NCI-H748 (cell line): ENCODE measurements around the gene INTS13.
"Not testable (repeated sequence)": the region's sequence is repeated elsewhere in the genome, so short reads cannot be mapped to it uniquely, and the experiment has no call there.

Source experiments
- DNase-seq: peaks from one replicate; lab custom pipeline; 2025; ENCODE audit not compliant: unreplicated experiment; lab: John Stamatoyannopoulos, UW

INTS13 gene, protein sequence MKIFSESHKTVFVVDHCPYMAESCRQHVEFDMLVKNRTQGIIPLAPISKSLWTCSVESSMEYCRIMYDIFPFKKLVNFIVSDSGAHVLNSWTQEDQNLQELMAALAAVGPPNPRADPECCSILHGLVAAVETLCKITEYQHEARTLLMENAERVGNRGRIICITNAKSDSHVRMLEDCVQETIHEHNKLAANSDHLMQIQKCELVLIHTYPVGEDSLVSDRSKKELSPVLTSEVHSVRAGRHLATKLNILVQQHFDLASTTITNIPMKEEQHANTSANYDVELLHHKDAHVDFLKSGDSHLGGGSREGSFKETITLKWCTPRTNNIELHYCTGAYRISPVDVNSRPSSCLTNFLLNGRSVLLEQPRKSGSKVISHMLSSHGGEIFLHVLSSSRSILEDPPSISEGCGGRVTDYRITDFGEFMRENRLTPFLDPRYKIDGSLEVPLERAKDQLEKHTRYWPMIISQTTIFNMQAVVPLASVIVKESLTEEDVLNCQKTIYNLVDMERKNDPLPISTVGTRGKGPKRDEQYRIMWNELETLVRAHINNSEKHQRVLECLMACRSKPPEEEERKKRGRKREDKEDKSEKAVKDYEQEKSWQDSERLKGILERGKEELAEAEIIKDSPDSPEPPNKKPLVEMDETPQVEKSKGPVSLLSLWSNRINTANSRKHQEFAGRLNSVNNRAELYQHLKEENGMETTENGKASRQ

DNA sequence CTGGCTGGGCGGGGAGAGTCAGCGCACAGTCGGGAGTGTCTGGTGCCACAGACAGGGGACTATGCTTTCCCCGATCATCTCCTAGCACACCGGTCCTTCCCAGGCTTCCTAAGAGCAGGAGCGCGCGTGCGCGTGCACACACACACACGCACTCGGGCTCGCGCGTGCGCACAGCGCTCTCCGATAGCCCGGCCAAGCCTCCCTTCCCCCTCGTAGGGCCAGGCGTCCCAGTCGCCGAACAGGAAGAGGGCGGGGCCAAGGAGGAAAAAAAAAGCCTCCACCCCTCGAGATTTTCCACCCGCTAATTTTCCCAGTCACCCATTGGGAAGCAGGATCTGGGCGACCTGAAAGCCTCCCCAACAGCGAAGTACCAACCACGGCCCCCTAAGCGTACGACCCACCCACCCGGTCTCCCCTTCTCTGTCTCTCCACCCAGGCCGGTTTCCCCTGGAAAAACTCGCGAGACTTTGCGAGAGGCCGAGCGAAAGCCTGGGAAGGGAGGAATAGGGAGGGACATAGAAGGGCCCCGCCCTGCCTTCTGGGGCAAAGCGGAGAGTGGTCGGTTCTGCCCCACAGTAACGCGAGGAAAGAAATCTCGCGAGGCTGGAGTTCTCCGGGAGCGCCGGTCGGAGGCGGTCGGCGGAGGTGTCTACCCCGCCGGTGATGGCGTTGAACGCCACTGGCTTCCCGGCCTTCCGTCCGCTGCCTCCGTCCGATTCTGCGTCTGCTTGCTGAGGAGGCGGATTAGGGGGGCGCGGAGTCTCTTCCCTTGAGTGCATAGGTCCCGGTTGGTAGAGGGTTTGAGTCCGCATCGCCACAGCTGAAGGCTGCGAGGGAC is at the start of gene INTS13, which contains the start of gene FGFR1OP2:
INTS13 (minus strand) TSS at position 119 of the 838 bp plus-strand sequence. CDS start 1,178 bp downstream, outside the sequence.
FGFR1OP2 (plus strand) TSS at position 608 of the 838 bp plus-strand sequence. CDS start 15,689 bp downstream, outside the sequence.
- DNase-seq: peak; percentile 97

DNA sequence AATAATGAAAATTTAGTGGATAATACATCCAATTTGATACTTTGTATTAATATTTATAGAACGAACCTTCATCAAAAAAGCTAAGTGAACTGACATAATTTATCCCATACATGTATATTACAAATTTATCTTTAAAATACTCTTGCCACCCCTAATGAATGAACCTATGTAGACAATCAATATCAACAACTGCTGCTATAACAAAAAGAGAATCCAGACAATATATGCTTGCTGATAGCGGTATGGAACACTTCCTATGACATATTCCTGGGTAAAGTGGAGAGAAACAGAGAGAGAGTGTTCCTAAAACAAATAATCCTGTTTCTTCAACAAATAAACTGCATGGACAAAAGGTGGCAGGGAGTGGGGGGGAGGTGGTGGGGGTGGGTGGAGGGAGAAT is 45.1 kb upstream of the INTS13 start:
- DNase-seq: no peak

DNA sequence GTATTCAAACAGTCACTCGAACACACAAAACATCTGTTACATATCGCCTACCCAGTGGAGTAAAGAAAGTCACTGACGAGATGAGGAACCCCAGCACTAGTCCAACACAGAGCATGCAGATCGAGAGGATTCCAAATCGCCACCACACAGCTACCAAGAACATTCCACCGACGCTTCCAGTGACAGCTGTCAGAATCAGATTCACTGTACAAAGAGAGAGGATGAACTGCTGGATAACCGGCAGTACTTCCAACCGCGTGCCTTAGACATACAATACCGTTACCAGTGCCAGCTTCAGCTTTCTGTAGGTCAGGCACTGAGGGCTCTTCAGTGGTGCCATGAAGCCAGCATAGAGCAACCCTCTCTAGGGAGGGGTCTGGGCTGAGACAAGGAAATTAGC is 42.0 kb upstream of the INTS13 start:
- DNase-seq: no peak

DNA sequence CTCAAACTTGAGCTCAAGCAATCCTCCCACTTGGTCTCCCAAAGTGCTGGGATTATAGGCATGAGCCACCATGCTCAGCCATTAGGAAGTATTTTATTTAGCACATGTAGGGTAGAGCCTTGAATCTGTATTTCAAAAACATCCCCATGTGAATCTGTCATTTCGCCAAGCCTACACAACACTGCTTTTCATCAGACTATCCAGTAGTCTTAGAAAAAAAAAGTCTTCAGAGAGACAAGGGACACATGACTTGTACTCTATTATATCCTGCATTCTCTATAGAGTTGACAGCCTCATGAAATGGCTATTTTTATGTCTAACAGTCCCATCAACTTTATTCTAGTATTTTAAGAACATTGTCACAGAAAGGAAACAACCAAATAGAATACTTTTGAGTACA is 41.0 kb upstream of the INTS13 start:
- no peak for DNase-seq

DNA sequence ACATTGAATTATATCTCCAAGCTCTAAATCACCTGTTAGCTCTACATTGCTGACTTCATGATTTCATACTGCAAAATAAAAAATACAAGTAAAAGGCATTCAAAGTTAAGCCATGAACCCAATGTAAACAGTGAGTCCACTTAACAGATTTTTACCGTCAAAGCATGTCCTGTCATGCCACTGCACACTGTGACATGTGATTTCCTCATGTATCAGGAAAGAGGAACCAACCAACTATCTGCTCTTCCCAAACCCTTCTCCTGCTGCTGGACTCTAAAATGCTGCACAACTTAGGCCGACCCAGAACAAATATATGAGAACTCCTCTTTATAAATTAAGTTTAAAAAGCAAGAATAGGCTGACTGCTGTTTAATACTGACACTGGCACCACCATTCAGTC is 38.9 kb upstream of the INTS13 start:
- no peak for DNase-seq

DNA sequence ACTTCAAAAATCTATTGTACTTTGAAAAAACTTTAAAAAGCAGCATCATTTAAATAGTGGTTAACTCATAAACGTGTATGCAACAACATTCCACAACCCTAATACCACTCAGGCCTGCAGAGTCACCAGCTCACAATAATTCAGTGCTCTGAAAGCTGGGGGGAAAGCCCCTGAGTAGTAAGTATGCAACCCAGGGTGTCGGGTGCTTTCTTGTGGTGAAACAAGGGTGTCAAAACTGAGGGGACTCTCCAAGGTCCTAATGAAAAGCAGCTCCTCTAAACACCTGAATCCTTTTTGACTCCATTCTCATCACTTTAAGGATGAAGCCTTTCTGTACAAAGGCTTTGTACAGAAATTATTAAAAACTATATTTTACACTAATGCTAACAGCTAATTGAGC is 34.2 kb upstream of the INTS13 start:
- no peak for DNase-seq

DNA sequence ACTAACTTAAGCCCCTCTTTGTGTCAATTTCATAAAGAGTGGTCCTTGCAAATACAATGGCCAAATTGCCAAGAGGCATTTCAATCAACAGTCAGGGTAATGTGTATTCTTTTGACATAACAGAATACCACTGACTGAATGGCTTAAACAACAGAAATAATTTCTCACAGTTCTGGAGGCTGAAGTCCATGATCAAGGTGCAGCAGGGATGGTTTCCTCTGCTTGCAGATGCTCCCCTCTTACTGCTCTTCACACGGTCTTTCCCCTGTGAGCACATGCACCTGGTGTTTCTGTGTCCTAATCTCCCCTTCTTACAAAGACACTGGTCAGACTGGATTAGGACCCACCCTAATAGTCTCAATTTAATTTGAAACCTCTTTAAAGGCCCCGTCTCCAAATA is 32.4 kb upstream of the INTS13 start:
- DNase-seq: no peak

DNA sequence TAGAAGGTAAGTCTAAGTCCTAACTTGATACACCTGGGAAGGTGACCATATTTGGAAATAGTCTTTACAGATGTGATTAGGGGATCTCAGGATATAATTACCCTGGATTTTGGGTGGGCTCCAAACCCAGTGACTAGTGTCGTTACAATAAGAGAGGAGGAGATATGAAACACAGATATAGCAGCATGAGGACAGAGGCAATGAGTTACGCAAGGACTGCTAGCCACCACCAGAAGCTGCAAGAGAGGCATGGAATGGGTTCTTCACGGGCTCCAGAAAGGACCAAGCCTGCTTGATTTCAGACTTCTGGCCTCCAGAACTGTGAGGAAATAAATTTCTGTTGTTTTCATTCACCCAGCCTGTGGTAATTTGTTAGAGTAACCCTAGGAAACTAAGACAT is 29.1 kb upstream of the INTS13 start:
- no peak for DNase-seq

DNA sequence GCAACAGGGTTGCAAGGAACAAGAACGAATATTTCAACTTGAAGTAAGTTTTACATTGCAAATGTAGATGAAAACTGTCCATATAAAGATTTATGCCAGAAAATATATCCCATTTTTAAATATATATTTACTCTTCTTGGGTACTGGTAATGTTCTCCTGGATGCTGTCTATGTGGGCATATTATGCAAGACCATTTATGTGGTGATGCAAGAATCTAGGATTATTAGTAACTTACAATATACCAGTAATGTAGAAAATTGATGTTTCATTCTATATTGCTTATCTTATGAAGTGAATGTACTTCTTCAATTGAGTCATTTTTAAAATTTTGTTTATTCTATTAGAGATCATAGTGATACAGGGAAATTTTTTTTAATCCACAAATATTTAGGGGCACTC is 25.6 kb upstream of the INTS13 start:
- no peak for DNase-seq

DNA sequence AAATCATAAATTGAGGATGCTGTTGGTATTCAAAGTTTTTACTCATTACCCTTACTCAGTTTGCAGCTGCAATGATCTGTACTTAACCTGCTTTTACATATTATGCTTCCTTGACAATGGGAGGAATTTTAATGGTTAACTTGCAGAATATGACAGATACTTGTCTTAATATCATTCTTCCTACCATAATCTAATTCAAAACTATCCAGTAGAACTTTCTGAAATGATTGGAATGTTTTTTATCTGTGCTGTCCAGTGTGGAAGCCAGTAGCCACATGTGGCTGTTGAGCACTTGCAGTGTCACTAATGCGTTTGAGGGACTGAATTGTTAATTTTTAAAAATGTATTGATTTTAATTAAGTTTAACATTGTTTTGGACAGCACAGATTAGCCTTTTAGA is 24.0 kb upstream of the INTS13 start:
- DNase-seq: no peak

DNA sequence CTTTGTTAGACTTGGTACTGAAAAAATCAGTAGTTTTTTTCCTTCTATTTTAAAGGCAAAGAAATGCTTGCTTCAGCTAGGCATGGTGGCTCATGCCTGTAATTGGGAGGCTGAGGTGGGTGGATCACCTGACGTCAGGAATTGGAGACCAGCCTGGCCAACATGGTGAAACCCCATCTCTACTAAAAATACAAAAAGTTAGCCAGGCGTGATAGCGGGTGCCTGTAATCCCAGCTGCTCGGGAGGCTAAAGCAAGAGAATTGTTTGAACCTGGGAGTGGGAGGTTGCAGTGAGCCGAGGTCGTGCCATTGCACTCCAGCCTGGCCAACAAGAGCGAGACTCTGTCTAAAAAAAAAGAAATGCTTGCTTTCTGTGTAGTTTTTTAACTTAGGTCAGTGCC is 23.6 kb upstream of the INTS13 start:
- DNase-seq: not testable (repeated sequence)

DNA sequence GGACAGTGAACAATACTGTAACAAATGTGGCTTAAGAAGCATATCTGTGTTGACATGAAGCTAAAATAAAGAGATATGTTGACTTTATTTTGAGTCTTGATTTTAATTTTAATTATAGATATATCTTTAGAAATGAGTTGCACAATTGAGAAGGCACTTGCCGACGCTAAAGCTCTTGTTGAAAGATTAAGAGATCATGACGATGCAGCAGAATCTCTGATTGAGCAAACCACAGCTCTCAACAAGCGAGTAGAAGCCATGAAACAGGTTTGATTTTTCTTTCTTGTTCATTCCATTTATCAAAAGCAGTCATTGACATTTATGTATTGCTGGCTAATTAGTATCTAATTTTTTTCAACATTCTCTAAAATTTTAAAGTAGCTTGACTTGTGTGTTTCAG is 16.2 kb upstream of the INTS13 start:
- no peak for DNase-seq

DNA sequence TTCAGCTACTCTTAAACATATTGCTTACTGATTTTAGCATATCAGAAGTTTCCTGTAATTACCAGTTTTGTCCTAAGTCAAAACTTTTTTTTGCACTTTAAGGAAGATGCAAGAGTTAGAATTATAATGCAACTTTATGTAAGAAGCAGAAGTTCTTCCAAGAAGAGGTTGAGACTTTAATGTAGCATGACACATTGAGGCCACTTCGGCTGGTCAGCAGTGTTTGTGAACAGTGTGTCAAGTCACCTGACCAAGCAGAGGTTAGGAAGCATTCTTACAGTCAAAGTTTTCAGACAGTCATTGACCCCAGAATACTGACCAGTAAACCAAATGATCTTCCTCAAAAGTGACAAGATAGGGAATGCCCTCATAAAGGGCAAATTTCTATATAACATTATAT is 15.7 kb upstream of the INTS13 start:
- no peak for DNase-seq

DNA sequence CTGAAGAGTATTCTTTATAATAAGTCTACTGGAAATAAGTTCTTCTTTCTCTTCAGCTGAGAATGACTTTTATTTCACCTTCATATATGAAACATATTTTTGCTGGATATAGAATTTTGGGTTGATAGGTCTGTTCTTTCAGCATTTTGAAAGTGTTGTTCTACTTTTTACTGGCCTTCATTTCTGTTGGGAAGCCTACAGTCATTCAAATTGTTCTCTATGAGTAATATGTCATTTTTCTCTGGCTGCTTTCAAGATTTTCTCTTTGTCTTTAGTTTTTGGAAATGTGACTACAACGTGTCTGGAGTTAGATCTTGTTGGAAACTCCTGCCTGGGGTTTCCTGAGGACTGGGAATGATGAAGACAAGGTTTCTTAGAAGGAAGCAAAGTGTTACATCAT is 10.5 kb upstream of the INTS13 start:
- no peak for DNase-seq

DNA sequence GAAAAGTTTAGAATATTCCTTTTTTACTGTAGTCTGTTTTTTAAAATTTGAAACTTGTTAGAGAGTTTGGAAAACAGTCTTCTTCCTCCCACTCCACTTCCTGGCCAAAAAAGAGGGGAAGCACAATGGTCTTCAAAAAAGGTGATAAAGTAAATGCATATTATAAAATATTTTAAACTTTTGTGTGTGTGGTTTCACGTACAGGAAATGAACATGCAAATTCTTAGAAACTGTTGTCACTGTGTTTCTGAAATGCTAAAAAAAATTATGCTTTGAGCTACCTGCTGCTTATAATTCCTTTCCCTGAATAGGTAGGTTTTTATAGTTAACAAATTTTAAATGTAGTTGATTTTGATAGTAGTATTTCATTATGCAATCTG is 3.4 kb upstream of the INTS13 start:
- DNase-seq: no peak

DNA sequence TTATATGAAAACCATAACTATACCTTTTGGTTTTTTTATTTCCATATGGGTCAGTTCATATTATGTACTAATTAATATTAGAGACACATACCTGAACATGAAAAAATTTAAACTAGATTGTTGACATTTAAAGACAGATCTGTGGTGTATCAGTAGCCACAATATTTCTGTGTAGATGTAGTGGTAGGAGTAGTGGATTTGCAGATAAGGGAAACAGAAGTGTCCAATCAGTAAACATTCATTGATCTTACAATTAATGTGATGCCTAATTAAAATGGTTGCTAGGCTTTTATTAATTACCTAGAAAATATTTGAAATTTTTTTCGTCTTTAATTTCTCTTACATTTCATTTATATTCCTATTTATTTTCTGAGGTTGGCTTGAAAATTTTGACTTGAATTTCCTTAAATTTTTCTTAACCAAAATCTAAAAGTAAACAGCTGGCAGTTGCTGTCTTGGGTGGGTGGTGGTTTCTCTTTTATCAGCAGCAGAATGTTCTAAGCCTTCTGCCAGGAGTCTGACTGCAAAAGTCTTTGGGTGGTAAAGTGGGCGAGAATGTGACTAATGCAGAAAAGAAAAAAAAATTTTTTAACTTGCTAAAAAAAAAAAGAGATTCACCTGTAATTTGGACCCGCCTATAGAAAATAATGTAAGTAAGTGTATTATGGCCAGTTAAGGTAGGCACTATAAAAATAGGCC is 2.9 kb upstream of the INTS13 start:
- DNase-seq: no peak

DNA sequence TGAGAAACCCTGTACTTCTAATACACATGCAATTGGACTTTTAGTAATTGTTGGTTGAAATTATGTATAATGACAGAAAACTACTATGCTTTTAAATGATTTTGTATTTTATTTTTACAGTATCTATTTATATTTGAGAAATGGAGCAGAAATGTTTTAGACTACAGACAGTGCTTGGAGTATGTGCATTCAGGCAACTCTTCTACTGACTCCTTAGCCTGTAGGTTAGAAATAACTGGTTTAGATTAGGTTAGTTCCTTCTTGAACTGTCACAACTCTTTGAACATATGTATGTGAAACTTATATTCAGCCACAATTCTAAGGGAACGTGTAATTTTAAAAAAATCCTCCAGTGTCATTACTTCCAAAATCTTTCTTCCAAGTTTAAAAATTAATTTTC is 2.2 kb upstream of the INTS13 start:
- no peak for DNase-seq

DNA sequence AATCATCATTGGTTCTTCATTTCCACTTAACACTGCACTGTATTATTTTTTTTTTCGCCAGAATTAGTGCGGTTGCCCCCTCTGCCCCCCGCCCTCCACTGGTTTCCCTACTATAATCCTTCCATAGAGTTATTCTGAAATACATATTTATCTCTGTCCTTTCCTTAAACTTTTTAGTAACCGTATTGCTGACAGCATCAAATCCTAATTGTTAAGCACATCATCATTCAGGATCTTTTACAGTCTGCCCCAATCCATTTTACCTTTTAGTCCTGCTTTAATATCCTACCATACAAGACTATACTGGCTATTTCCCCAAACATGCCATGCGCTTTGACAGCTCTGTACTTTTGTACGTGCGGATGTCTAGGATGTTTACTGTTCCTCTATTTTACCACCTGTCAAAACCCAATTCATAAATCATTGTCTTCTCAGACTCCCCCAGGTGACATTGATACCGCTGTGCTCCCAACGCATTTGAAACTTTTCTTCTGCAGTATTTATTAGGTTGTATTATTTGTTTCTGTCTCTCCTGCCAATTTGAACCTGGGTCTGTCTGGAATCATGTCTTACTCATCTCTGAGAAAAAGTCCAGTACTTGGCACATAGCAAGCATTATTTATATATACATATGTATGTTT is 1.5 kb upstream of the INTS13 start:
- peak; percentile 9 for DNase-seq

DNA sequence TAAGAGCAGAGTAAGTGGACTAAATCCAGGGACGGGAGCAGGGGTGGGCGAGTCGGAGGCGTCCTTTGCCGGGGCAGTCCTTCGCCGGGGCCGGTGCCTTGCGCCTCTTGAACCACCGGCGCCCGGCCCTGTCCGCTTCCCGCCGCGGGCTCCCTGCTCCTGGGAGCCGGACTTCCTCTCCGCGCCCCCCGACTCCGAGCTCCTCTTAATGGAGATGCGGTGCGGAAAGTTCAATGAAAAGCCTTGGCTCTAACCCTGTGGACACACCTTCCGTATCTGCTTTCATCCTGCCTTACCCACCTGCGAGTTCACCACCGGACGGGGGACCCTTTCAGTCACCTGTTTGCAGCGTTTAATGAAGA is 901 bp upstream of the INTS13 start:
- peak; percentile 56 for DNase-seq

DNA sequence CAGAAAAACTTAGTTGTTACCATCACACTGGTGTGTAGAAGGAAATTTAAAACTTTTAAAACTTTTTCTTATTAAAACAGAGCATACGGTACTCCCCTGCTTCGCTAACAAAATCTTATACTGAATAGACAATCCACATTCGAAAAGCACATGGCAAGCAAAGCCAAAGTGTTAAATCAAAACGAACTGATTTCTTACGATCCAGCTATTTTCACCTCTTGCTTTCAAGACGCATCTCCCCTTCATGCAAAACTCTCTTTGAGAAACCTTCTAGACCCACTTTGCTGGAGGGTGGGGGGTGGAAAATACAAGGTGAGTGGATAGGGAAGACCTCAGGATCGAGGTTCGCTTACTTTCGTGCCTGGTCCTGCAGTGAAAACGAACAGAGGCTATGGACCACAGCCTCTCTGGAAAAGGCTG is 328 bp downstream of the INTS13 start:
- no peak for DNase-seq
